ENCODE measurements around the gene PGAP6. TPM values are rescaled to one million over a fixed set of nuclear protein-coding genes. Genes with fewer than 3 reads are reported as not detected.

PGAP6 gene
- total and polyA plus RNA-seq, 2 of the 13 experiments (the other 11 are each of a cell fraction or from before 2014, with no cell fraction given) = 52.7 to 136 TPM

- H3K79me2 ChIP-seq (ENCODE audit: insufficient read depth, low read length) = peaks cover 16% of the 10 kb centered on the region
- BruUV-seq (replicated peaks) = no TSS peak
- H3K9ac ChIP-seq (ENCODE audit: insufficient read depth, low read depth, low read length) = peak overlapping the region; percentile 44; the same call in 1 of the 2 replicates
- in situ Hi-C loops (cut with HindIII; ENCODE audit: extremely low pct_ligation_motif_present, low pct_unique_long_range_greater_than_20kb) (no loop called here), intact Hi-C loops (cut with micrococcal nuclease; ENCODE audit: unreplicated experiment) (no loop called here)
- H3K36me3 ChIP-seq (replicated peaks in 1 of 2; ENCODE audit: control insufficient read depth in 1 of 2, insufficient read depth in 2 of 2, low read length in 2 of 2) = peaks cover 12 to 18% of the 10 kb centered on the region in 2 experiments; a peak in 4 of 5 replicates
- peak overlapping the region; percentile 88 for H3K4me2 ChIP-seq (ENCODE audit: low read depth, low read length)
- ATAC-seq = peak; percentile 19
- peaks cover 38% of the 10 kb centered on the region for H3K4me1 ChIP-seq (ENCODE audit: insufficient read depth, low read length)
- H2AFZ ChIP-seq (ENCODE audit: low read length) = no peak overlapping the region
- FAIRE-seq = no peak
- CTCF ChIA-PET (ENCODE audit: low intra/inter-chr PET ratio, low total read pairs) = no interaction called here
- H3K27ac ChIP-seq (ENCODE audit: extremely low read length, insufficient read depth, low read length) = peak overlapping the region; percentile 5
- WGBS (ENCODE audit: low lambda C conversion rate) = 0% methylated on average over 1 of the region's 16 CpGs
- H3K4me3 ChIP-seq (replicated peaks in 1 of 3; ENCODE audit: insufficient read depth in 1 of 3, low read depth in 2 of 3, low read length in 3 of 3) = peak overlapping the region in 2 of 3 experiments; percentile 24 to 85; a peak in 3 of 6 replicates
- POLR2A ChIA-PET = interaction anchor here (1.0 to 5.9 kb wide), 2 partner anchors 9 to 147 kb away, joined by 3 to 27 read pairs; partner anchors contain the start of gene MRPL28
- H3K27me3 ChIP-seq (ENCODE audit: control insufficient read depth in 1 of 2, insufficient read depth in 2 of 2, low read length in 2 of 2) = no peaks in the 10 kb centered on the region
- H4K20me1 ChIP-seq (ENCODE audit: insufficient read depth, low read length) = no peaks in the 10 kb centered on the region
- no peaks in the 10 kb centered on the region for H3K9me3 ChIP-seq (ENCODE audit: low read length)
- DNase-seq (ENCODE audit: low spot score) = no peak
- TF ChIP-seq HIC2 (CRISPR knock-in tag; IDR thresholded peaks at IDR 0.05; ENCODE audit: low read depth) (peak; percentile 85), ZNF687 (CRISPR knock-in tag; IDR thresholded peaks at IDR 0.05) (peak; percentile 43; the same call in 1 of the 2 replicates), CREB1 (IDR thresholded peaks at IDR 0.05) (no peak), CREB1 (CRISPR knock-in tag; IDR thresholded peaks at IDR 0.05) (no peak), HNRNPK (IDR thresholded peaks at IDR 0.05; ENCODE audit: low read depth, low read length, poor library complexity, severe bottlenecking) (no peak), PATZ1 (CRISPR knock-in tag; IDR thresholded peaks at IDR 0.05) (peak; percentile 36; the same call in 1 of the 2 replicates), TFAP4 (IDR thresholded peaks at IDR 0.05; ENCODE audit: borderline replicate concordance, low read depth) (peak; percentile 77), ZNF510 (CRISPR knock-in tag; IDR thresholded peaks at IDR 0.05; ENCODE audit: low read depth) (no peak), TEF (CRISPR knock-in tag; IDR thresholded peaks at IDR 0.05) (no peak), HNRNPL (IDR thresholded peaks at IDR 0.05; ENCODE audit: low read depth, low read length) (peak; percentile 90), MBD4 (IDR thresholded peaks at IDR 0.05; ENCODE audit: borderline replicate concordance, low read length) (no peak), SSRP1 (CRISPR knock-in tag; IDR thresholded peaks at IDR 0.05) (no peak)
These were observed 2.4 kb downstream of the PGAP6 start for GRCh38 chr16:379183-379960.
